ENCODE data around the gene SCNN1A. TPM values are rescaled to one million over a fixed set of nuclear protein-coding genes. Genes with fewer than 3 reads are reported as not detected.

Gene SCNN1A
- total and polyA plus RNA-seq, 2 of the 13 experiments (the other 11 are each of a cell fraction or from before 2014, with no cell fraction given), result 1.5 to 14.6 TPM

GRCh38 chr12:6383572-6384498, 8.5 kb upstream of the SCNN1A start, which contains the start of gene LTBR (continued):
- TF ChIP-seq ZSCAN31 (CRISPR knock-in tag; IDR thresholded peaks at IDR 0.05; ENCODE audit: low read depth), result peak; percentile 99
- peak; percentile 88; the same call in 1 of the 2 replicates for TF ChIP-seq KDM3A (CRISPR knock-in tag; IDR thresholded peaks at IDR 0.05; ENCODE audit: low read depth)
- TF ChIP-seq JARID2 (CRISPR knock-in tag; IDR thresholded peaks at IDR 0.05; ENCODE audit: insufficient replicate concordance), result peak; percentile 86
- no peak for TF ChIP-seq PHB2 (IDR thresholded peaks at IDR 0.05; ENCODE audit: partially characterized antibody)
- TF ChIP-seq NFYC (CRISPR knock-in tag; IDR thresholded peaks at IDR 0.05), result peak; percentile 35; the same call in 1 of the 2 replicates
- no peak for TF ChIP-seq MAFK (conservative IDR thresholded peaks at IDR 0.05 in 1 of 2, IDR thresholded peaks at IDR 0.05 in 1 of 2; ENCODE audit: low read length in 2 of 2)
- no peak for TF ChIP-seq ZUFSP (CRISPR knock-in tag; IDR thresholded peaks at IDR 0.05; ENCODE audit: borderline replicate concordance)
- TF ChIP-seq PHF5A (CRISPR knock-in tag; IDR thresholded peaks at IDR 0.05; ENCODE audit: low read depth, unreplicated experiment), result no peak
- no peak for TF ChIP-seq ZNF513 (CRISPR knock-in tag; conservative IDR thresholded peaks at IDR 0.05)
- peak; percentile 98 for TF ChIP-seq SNAPC2 (CRISPR knock-in tag; IDR thresholded peaks at IDR 0.05)
- no peak for TF ChIP-seq SMARCE1 (IDR thresholded peaks at IDR 0.05; ENCODE audit: borderline replicate concordance)
- peak; percentile 58 for TF ChIP-seq ZNF816 (CRISPR knock-in tag; IDR thresholded peaks at IDR 0.05; ENCODE audit: borderline replicate concordance)
- peak; percentile 26; the same call in 1 of the 2 replicates for TF ChIP-seq HOMEZ (CRISPR knock-in tag; IDR thresholded peaks at IDR 0.05; ENCODE audit: low read depth)
- TF ChIP-seq MTA3 (CRISPR knock-in tag; IDR thresholded peaks at IDR 0.05), result no peak
- peak; percentile 86; the same call in 1 of the 2 replicates for TF ChIP-seq ZIK1 (CRISPR knock-in tag; IDR thresholded peaks at IDR 0.05; ENCODE audit: borderline replicate concordance, low read depth)
- peak; percentile 73 for TF ChIP-seq ZNF781 (CRISPR knock-in tag; IDR thresholded peaks at IDR 0.05; ENCODE audit: borderline replicate concordance, not compliant biosample characterization)

Data from HepG2 (cell line).